SH-SY5Y (cell line): ENCODE measurements around the gene THBD.

Experiments used
- GATA2 ChIP-seq: IDR thresholded peaks from 2 replicates; pipeline ENCODE4 v1.6.1; 2011; ENCODE audit warnings: mild to moderate bottlenecking, low read depth, low read length
- GATA3 ChIP-seq: IDR thresholded peaks from 2 replicates; pipeline ENCODE4 v1.6.1; 2011; ENCODE audit warnings: low read depth, mild to moderate bottlenecking, low read length, moderate library complexity

Gene THBD

DNA sequence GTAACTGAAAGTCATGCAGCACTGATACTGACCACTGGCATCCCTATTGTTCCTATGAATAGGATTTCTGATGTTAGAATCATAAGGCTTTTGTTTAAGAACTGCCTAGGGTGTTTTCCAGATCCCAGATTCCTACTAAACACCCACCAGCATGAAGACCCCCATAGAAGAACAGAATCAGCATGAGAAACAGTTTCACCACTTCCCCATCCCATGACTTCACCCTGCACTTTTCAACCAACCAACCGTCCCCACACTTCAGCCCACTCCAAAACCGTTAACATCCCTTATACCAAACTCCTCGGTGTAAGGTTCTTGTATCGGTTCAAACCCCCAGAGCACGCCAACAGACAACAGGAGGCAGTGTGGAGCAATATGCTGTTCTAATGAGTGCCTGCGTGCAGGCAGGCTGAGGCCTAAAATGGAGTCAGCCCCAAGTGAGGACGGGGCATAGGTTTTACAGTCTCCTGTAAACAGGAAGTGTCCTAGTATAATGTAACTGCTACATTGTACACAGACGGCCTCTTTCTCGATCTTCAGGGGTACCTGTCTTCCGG lies 25.8 kb downstream of the THBD start:
- no peak for TF ChIP-seq GATA2
- TF ChIP-seq GATA3: no peak

DNA sequence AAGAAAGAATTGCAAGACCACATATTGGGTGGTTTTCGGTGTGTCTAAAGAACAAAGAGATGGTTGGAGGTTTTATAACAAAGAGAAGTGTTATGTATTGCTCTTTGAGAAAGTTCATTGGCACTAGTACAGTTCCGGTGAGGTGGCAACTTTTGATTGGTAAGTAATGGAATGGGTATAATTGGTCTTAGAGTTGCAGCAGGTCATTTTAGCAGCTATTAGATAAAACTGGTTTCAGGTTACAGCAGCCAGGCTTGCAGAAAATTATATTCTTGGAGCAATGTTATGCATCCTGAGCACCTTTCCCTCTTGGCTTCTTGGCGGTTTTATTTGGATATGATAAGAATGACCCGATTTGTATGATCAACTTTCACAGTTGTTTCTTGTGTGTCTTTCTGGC lies 26.6 kb downstream of the THBD start:
- TF ChIP-seq GATA3 (no peak), GATA2 (no peak)

DNA sequence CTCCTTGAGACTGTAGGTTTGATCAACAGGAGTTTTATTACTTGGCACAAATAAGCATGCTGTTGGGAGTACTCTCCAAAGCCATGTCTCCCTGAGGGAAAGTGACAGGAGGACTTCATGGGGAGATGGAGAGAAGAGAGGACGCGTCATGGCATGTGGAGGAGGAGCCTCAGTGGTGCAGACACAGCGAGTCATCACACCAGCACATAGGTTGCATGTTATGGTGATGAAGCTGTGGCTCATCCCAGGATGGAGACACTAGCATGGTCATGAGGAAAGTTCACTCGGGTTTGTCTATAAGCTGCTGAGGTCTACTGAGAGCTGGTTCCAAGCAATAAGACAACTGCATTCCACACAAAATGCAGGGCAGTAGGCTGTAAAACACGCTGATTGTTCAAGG lies 27.5 kb downstream of the THBD start:
- TF ChIP-seq GATA2 (no peak), GATA3 (no peak)

DNA sequence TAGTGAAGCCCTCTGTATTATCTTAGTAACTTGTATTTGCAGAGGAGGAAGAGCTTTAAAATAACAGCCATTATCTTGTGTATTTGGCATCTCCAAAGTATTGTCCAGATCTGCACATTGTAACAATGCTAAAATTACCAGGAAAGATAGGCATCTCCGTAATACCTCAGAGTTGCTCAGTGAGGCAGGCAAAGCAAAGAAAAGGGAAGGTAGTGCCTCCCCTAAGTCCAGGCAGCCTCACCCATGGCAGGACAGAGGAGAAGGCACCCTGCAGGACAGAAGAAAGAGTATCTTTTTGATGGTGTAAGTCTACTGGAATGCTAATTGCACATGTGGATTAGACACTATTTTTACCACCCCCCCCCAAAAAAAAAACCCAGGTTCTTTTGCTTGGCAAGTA lies 27.9 kb downstream of the THBD start:
- no peak for TF ChIP-seq GATA3

DNA sequence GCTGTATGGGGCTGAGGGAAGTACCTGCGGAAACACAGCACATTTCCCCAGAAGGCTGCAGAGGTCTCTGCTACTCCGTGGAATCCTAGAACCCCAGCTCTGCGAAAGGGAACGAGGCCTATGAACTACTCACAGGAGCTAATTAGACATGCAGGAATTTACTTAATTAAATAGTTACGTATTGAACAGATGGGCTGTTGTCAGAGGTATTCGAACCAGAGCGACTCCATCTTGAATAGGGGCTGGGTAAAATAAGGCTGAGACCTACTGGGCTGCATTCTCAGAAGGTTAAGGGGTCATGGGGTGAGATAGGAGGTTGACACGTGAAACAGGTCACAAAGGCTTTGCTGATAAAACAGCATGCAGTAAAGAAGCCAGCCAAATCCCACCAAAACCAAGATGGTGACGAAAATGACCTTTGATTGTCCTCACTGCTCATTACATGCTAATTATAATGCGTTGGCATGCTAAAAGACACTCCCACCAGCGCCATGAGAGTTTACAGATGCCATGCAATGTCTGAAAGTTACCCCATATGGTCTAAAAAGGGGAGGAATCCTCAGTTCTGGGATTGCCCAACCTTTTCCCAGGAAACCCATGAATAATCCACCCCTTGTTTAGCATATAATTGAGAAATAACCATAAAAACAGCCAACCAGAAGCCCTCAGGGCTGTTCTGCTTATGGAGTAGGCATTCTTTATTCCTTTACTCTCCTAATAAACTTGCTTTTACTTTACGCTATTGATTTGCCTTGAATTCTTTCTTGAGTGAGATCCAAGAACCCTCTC lies 29.0 kb downstream of the THBD start:
- TF ChIP-seq GATA3 (no peak), GATA2 (no peak)

DNA sequence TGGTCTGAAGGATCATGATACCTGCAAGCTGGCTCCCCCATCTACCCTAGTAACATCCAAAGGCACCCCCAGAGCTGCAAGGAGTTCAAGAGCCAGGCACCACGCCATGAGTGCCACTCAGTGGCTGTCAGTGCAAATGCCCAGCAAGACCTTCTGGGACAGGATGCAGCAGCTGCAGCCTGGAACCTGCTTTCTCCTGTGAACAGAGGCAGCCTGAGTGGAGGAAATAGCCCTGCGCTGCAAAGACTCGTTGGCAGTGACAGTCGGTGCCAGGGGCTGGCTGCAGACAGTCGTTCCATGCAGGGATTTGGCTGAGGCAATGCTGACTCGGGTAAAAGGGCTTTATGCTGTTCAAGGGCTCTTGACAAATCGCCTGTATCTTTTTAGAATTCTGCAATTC lies 30.1 kb downstream of the THBD start:
- TF ChIP-seq GATA3 (no peak), GATA2 (no peak)

DNA sequence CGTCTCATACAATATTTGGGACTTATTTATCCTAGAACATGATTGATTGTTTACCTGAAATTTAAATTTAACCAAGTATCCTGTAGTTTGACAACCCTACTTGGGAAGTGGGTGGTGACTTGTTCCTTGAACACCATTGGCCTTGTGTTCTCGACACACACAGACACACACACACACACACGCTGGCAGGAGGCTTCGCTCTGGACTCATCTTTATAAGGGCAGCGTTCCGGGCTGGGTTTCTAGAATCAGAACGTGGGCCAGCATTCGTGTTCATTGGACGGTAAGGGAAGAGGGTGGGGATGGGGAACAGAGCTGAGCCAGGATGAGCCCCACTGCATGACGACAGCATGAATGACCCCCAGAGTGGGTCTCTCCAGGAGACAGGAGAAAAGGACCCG lies 30.5 kb downstream of the THBD start:
- TF ChIP-seq GATA2 (no peak), GATA3 (no peak)

DNA sequence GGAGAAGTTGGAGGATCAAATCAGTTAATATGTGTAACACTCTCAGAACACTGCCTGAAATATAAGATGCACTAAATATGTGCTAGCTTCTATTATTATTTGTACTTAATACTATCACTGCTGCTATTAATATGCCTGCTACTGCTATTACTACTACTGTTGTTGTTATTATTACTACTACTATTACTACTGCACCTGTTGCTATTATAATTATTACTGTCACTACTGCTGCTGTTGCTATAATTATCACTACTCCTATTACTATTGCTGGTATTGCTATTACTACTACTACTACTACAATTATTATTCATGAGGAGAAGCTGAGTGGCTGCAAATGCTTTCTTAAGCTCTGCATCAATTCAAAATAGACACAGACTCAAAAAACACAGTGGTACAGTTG lies 31.0 kb downstream of the THBD start:
- TF ChIP-seq GATA2: no peak
- no peak for TF ChIP-seq GATA3

DNA sequence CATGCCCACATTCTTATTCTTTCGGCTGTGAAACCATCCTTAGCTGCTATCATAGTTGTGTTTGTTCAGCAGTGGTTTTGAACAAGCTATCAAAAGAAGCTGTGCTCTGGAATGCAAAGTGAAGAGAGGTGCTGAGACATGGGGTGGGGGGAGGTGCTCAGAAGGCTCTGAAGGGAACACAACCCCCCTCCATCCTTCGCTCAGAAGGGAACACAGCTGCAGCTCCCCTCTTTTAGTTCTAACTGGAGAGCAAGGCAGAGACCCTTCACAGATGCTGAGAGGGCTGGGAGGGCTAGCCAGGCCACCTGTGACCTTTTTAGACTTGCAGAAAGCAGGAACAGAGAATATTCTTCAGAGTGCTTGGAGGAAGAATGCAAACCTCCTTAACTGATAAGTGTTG lies 32.0 kb downstream of the THBD start:
- no peak for TF ChIP-seq GATA2
- no peak for TF ChIP-seq GATA3

DNA sequence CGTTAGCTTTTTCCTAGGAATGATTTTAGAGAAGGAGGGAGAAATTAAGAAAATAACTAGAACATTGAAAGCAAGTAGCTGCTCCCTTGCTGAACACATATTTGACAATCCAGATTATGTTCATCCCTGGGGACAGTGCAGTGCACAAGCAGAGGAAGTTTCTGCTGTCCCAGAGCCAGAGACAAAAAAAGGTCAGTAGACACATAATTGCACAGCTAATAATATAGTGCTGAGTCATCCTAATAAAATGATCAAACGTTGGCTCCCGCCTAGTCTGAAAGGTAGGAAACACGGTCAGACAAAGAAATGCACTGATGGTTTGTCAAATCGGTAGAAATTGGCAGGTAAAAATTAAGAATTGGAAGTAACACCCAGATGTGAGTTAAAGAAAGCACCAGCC lies 36.0 kb downstream of the THBD start:
- TF ChIP-seq GATA2 (no peak), GATA3 (no peak)

DNA sequence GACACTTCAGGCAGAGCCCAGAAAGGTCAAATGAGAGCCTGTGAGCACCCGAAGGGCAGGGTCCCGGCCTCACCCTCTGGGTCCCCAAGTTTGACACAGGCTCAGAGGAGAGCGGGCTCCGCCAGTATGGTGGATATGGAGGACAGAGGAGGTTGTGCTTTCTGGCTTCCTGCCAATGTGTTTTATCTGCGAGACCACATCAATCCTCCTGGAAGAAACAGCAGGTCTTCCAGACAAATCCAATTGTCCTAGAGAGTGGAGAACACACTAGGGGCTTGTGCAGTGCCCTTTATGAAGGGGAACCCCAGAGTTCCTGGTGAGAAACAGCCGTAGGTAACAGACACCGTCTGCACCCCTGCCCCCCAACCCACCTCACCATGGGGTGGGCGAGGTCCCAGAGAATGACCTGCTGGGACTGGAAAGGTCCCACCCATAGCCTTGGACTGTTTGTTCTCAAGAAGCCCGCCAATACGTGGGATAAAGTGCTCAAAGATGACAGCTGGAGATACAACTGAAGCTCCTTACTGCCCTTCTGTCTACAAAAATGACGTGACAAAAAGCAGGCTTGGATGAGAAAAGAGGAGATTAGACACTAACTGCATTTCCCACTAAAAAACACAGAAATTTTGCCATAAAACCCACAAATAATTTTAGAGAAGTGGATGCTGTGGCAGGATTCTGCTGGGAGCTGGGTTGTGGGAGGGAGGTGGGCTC lies 38.3 kb downstream of the THBD start:
- no peak for TF ChIP-seq GATA2
- TF ChIP-seq GATA3: no peak

DNA sequence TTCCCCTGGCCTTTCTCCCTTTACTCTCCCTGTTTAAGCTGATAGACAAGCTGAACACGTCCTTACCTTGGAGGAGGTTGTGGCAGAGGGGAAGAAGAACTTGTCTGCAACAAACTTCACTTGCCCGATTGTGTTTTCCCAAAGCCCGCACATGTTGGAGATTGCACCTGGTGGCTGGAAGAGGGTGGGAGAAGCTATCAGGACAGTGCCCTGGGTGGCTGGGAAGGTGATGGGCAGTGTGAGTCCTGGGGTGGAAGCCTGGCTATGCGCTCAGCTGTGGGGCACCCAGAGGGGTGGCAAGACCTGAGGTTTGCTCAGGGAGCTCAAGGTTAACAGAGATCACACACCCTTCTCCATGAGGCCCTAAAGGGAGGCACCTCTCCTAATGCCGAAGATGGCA lies 39.4 kb downstream of the THBD start:
- no peak for TF ChIP-seq GATA2

DNA sequence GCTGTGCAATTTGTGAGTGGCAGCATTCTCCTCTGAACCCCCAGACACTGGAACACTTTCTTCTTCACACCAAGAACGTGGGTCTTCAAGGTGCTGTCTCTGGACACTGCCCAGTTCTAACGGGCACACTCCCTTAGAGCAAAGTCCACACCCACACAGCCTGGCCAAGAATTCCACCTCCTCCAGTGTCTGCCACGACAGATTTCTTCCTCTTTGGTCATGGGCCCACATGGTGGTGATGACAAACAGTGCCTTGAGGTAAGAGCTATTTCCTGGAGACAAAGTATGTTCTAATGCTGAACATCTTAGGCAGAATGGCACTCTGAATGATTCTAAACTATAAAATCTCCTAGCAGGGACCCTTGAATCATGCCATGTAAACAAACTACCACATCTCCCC lies 39.8 kb downstream of the THBD start:
- TF ChIP-seq GATA2: no peak
- no peak for TF ChIP-seq GATA3

DNA sequence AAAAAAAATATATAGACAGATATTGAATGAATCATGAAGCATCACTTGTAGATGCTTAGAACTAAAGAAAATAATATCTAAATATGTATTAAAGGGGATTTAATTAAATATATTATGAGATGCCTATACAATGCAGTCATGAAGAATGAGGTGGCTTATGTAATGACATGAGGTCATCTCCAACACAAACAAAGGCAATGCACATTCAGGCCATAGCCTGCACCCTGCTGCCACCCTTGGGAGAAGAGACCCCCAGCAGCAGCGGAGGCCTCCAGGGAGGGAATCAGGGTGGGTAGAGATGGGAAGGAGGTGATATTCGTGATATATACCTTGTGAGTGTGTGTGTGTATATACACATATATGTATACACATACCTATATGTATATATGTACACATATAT lies 40.8 kb downstream of the THBD start:
- no peak for TF ChIP-seq GATA2
- no peak for TF ChIP-seq GATA3

DNA sequence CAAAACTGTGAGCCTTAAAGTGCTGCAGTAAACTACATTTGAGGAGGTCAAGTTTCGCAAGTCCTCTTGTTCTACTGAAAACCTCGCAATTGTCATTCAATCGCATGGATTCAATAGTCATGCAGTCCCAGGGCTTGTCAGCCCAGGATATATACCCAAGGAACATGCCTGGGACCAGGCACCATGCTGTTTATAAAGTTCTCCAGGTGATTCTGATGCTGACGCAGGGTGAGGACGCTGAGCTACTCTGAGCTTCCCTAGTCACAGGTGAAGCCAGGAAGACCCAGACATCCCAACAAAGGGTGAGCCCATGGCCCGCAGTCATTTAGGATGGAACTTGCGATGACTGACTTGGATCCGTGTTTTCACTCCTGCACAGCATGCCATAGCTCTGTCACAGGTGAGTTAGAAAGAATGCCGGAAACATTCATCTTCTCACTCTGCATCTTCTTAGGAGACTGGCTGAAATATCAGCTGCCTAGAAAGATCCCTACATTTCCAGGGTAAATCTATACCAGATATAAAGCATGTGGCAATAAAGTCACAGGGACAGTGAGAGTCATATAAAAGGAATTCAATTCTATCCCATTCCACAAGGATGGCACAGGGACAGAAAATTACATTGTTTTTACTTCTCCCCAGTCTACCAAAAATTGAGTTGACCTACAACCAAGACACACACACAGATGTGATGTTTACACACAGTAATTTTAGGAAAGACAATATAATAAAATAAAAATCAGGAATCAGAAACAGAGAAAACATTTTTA lies 41.4 kb downstream of the THBD start:
- TF ChIP-seq GATA3 (no peak), GATA2 (no peak)

DNA sequence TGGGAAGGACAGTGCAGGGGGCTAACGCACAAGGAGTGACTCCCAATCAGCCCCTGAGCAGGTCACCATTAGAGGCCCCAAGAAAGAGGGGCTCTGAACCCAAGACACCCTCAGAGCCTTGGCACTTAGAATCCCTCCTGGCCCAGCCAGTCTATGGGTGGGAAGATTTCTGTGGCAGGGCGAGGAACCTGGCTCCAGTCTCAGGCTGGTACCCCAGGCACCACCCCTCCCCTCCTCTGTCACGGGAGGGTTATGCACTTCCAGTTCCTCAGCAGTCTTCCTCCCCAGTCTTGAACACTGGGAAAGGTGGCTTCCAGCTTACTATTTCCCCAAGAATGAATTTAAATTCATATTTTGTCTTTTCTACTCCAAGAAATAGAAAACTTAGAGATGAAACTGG lies 42.0 kb downstream of the THBD start:
- TF ChIP-seq GATA2: no peak
- TF ChIP-seq GATA3: no peak

DNA sequence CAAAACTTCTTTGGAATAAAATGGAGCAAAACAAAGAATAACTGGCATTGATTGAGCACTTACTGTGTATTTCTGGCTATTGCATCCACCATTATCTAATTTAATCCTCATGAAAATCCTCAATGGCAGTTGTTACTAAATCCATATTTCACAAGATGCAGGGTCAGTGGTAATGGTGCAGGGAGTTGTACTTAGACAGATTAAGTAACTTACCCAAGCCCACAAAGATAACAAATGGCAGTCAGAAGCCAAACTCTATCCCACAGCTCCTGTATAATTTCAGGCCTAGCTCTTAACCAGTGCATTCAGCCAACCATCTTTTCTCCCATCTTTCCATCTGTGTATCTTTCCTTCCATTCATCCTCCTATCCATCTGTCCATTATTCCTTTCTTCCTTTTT lies 43.7 kb downstream of the THBD start:
- TF ChIP-seq GATA3 (no peak), GATA2 (no peak)
